Mesothelial cell of epicardium (in vitro differentiated cells): ENCODE results near the gene MAT2A. TPM values are rescaled to one million over a fixed set of nuclear protein-coding genes. Genes with fewer than 3 reads are reported as not detected.

Source experiments
- DNase-seq, 2 experiments: peaks; one replicate each; pipeline ENCODE4 v3.0.0; 2021; ENCODE audit warnings: low spot score in 2 of 2; ENCODE audit not compliant: unreplicated experiment in 2 of 2
- H3K27ac Mint-ChIP-seq: 2 replicates; pipeline ENCODE4 v1.8.0; 2021; ENCODE audit warnings: mixed read lengths
- H3K27me3 Mint-ChIP-seq: 2 replicates; pipeline ENCODE4 v1.8.0; 2021; ENCODE audit warnings: low read depth, mixed read lengths
- H3K36me3 Mint-ChIP-seq: 2 replicates; pipeline ENCODE4 v1.8.0; 2021; ENCODE audit warnings: mixed read lengths
- H3K4me1 Mint-ChIP-seq: 2 replicates; pipeline ENCODE4 v1.8.0; 2021; ENCODE audit warnings: mixed read lengths
- H3K4me3 Mint-ChIP-seq: 2 replicates; pipeline ENCODE4 v1.8.0; 2021; ENCODE audit warnings: mild to moderate bottlenecking, moderate library complexity, mixed read lengths
- H3K9me3 Mint-ChIP-seq: 2 replicates; pipeline ENCODE4 v1.8.0; 2021; ENCODE audit warnings: mixed read lengths
- total RNA-seq: library from RNA; stranded (reverse); gene quantifications from 3 replicates; pipeline ENCODE4 v1.2.1, GENCODE V29; 2021
- TF ChIP-seq, protein P1 (sequence below): fragments of 200-600 bp; sonication (generic); IDR thresholded peaks from one replicate; pipeline ENCODE4 v1.5.0; 2021; ENCODE audit warnings: antibody characterized with exemption; ENCODE audit not compliant: unreplicated experiment

The MAT2A gene
- total RNA-seq, 1 donor from 2014 or later: 274 TPM

DNA sequence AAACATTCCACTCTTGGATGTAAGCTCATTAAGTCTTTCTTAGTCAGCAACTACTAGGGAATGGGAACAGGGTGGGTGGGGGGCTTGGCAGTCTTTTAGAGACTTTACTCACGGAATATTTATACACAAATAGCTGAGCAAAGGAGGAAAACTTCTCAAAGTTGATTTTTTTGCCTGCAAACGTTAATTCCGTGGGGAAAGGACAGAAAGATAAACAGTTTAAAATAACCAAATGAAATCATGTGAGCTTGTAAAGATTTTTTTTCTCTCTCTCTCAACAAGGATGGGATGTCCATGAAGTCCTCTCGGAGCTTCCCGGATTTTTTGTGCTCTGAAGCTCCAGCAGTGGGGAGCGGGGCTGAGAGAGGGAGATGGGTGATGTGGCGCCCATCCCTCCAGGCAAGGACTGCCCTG, 32.2 kb upstream of the MAT2A start:
- Mint-ChIP-seq H3K36me3 (no peaks in the 10 kb centered on the region), H3K4me1 (peaks cover 10% of the 10 kb centered on the region), H3K4me3 (no peak overlapping the region), H3K27ac (no peak overlapping the region), H3K27me3 (no peaks in the 10 kb centered on the region), H3K9me3 (no peaks in the 10 kb centered on the region)
- TF ChIP-seq, protein P1, sequence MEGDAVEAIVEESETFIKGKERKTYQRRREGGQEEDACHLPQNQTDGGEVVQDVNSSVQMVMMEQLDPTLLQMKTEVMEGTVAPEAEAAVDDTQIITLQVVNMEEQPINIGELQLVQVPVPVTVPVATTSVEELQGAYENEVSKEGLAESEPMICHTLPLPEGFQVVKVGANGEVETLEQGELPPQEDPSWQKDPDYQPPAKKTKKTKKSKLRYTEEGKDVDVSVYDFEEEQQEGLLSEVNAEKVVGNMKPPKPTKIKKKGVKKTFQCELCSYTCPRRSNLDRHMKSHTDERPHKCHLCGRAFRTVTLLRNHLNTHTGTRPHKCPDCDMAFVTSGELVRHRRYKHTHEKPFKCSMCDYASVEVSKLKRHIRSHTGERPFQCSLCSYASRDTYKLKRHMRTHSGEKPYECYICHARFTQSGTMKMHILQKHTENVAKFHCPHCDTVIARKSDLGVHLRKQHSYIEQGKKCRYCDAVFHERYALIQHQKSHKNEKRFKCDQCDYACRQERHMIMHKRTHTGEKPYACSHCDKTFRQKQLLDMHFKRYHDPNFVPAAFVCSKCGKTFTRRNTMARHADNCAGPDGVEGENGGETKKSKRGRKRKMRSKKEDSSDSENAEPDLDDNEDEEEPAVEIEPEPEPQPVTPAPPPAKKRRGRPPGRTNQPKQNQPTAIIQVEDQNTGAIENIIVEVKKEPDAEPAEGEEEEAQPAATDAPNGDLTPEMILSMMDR: no peak
- no peak for DNase-seq

DNA sequence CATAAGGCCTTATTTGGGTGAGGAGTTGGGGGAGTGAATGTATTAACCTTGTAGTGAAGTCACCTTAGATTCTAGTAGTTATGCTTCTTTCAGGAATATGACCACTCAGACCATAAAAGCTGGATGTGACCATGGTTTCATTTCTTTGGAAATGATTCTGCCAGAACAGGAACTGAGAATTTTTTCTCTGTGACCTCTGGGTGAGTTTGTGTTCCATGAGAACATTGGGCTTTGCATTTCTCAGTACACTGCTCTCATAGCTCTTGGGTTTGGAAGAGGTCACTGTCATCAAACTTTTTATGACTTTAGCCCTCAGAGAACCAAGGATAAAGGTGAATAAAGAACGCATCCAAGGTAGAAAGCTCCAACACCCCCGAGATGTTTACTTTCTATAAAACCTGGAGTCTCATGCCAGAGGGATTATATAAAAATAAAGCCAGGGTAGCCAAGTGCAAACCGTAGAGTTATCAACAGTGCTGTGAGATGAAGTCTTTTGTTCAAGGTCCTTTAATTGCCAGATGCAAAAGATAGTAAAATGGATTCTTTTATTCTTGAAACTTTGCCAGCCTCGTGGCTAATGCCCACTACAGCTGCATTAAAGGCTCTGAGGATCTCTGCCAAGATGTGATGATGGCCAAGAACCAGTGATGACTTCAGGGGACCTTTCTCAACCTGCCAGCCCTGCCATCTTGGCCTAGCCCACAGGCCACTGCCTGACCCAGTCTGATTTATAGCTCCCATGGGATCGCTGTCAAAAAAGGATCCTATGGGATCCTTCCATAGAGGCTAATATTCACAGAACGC, 27.8 kb upstream of the MAT2A start:
- Mint-ChIP-seq H3K4me3 (no peak overlapping the region), H3K4me1 (no peaks in the 10 kb centered on the region), H3K36me3 (no peaks in the 10 kb centered on the region), H3K27ac (no peak overlapping the region), H3K9me3 (no peaks in the 10 kb centered on the region), H3K27me3 (no peaks in the 10 kb centered on the region)
- no peak for DNase-seq
- TF ChIP-seq, protein P1: no peak

DNA sequence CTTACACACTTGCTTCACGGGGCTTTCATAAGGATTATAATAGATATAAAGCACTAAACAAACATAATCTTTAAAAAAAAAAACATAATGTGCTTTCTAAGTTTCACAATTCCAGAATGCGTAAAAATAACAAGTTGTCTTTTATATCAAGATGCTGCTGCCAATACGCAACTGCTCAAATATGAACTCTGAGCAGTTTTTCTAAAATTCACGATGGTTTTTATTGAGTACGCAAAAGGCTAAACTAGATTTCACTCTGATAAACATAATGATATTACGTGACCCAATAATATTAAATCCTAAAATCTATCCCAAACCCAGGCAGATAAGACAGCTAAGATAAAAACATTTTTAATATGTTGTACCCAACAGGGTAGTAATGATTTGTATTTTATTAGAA, 24.6 kb upstream of the MAT2A start:
- H3K9me3 Mint-ChIP-seq: no peaks in the 10 kb centered on the region
- no peaks in the 10 kb centered on the region for H3K27me3 Mint-ChIP-seq
- H3K36me3 Mint-ChIP-seq: no peaks in the 10 kb centered on the region
- no peak for DNase-seq
- TF ChIP-seq, protein P1: no peak
- H3K4me1 Mint-ChIP-seq: no peaks in the 10 kb centered on the region
- no peak overlapping the region for H3K27ac Mint-ChIP-seq
- H3K4me3 Mint-ChIP-seq: no peak overlapping the region

DNA sequence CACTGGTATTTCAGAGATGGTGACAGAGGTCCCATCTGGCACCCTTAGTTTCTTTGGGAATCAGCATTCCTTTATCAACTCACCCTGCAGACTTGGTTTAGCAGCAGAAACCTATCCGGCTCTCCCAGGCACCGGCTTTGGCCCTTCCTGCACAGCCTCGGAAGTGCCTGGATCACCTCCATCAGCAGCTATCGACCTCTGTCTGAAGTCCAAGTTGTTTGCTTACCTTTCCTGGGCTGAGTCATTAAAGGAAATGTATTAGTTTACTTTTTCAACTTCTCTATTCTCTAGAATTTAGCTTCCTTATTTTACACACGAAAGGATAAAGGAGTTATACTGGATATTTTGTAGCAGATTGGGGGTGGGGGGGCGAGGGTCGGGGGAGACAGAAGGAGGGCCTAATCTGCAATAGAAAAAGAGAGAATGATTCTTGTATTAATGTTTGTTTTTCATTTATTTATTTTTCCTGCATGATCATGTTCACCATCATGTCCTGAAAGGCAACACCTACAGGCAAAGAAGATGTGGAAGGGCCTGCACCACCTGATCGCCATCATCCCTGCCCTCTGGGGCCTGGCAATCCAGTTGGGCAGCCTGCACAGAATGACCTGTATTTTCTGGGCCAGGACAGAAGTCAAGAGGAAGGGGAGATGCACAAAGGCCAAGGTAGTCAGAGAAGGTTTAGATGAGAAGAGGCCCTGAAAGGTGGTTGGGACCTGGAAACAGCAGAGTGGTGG, 22.1 kb upstream of the MAT2A start:
- Mint-ChIP-seq H3K36me3 (no peaks in the 10 kb centered on the region), H3K4me1 (no peaks in the 10 kb centered on the region), H3K4me3 (no peak overlapping the region), H3K9me3 (no peaks in the 10 kb centered on the region), H3K27ac (no peak overlapping the region), H3K27me3 (no peaks in the 10 kb centered on the region)
- TF ChIP-seq, protein P1: no peak
- DNase-seq: no peak

DNA sequence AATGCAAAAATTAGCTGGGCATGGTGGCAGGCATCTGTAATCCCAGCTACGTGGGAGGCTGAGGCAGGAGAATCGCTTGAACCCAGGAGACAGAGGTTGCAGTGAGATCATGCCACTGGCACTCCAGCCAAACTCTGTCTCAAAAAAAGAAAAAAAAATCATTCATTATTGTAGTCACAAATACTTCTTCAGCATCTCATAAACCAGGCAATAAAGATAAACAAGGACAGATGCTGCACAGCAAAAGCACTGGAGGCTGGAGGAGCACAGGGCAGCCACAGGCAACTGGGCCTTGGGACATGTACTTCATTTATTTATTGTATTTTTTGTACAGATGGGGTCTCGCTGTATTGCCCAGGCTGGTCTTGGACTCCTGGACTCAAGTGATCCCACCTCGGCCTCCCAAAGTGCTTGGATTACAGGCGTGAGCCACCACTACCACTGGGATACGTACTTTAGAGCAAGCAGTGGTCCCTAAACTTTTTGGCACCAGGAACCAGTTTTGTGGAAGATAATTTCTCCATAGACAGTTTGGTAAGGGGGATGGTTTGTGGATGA, 16.8 kb upstream of the MAT2A start:
- Mint-ChIP-seq H3K36me3 (no peaks in the 10 kb centered on the region), H3K4me1 (peaks cover 33% of the 10 kb centered on the region), H3K27me3 (no peaks in the 10 kb centered on the region), H3K4me3 (no peak overlapping the region), H3K27ac (no peak overlapping the region), H3K9me3 (no peaks in the 10 kb centered on the region)
- TF ChIP-seq, protein P1: no peak
- no peak for DNase-seq
